Cerebellar nuclear complex (tissue), 1 donor: ENCODE measurements around the gene TLE3.

Experiments used
- DNase-seq, 2 experiments: peaks; one replicate each; lab custom pipeline; 2025; lab: John Stamatoyannopoulos, UW

TLE3 gene

DNA sequence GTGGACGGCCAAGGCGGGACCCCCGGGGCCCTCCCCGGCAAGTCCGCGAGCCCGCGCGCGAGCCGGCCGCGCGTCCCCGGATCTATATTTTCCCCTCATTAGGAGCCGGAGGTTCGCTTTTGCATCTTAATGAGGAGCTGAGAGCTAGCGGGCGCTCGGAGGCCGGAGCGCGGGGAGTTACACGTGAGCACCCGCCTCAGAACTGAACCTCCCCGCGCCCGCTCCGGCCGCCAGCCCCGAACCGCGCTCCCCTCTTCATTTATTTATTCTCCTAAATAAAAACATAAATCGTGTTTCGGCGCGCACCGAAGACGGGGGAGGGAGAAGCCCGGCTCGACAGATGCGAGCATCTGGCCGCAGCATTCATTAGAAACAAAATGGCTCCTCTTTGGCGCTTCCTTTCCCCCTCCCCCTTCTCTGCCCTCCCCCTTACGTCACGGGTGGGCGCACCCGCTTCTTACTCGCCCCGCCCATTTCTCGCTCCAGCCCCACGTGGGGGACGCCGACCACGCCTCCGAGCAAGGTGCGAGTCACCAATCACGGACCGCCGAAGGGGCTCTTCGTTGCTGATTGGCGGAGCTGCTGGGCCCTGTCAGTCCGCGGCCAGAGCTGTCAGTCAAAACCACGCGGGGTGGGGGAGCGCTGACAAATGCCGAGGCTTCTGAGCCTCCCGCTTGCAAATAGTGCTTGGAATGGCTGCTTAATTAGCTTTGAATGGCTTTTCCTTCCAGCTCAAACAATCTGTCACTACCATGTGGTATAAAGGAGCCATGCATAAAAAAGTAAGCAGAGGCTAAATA lies 1.6 kb upstream of the TLE3 start:
- peak; percentile 99 for DNase-seq

DNA sequence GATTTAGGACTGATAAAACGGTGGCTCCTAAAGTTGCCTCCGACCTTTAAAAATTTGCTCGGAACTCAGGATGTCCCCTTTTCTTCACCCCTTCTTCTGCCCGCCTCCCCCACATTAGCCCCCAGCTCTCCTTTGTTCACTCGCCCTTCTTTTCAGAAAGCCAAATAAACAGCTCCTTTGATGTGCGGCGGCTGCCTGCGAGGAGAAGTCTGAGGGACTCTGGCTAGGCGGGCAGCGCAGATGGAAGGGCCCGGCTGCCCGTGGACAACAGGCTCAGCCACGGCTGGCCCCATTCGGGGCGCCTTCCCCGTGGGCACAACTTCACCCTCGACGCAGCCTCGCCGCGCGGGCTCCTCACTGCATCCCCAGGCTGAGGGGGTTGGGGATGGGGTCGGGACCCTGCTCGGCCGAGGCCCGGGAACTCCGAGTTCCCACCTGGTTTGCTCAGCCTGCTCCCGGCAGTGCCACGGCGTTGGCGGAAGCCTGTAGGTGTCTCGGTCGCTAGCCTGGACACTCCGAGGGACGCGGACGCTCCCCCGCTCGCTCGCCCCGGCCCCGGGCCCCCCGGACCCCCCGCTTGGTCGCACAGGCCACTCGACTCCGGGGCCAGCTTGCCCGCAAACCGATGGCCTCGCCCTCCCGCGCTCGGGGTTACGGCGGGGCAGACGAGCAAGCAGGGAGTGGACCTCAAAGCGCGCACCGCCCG lies 897 bp upstream of the TLE3 start:
- DNase-seq, result peak in 1 of 2 experiments; percentile 5

DNA sequence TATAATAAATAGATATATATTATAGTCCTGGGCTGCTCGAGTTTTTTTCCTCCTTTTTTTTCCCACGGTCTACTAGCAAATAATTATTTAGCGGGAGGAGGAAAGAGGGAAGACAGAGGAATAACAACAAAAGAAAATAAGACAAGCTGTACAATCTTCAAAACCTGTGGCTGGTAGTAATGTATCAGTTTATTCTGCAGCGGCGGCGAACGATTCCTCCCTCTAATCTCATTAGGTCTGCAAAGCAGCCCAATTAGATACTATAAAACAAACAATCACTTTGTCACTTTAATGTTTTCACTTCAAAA lies 390 bp upstream of the TLE3 start:
- no peak for DNase-seq

DNA sequence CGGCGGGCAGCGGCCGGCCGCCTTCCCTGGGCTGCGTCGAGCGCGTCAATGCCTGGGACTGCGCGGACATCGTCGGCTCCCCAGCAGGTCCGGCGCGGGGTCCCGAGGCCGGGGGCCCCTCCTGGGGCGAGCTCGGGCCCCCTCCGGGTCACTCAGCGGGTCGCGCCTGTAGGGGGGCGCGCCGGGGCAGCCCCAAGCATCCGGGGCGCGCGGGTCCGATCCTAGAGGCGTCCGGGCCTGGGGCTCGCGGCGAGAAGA lies 725 bp downstream of the TLE3 start:
- no peak for DNase-seq

DNA sequence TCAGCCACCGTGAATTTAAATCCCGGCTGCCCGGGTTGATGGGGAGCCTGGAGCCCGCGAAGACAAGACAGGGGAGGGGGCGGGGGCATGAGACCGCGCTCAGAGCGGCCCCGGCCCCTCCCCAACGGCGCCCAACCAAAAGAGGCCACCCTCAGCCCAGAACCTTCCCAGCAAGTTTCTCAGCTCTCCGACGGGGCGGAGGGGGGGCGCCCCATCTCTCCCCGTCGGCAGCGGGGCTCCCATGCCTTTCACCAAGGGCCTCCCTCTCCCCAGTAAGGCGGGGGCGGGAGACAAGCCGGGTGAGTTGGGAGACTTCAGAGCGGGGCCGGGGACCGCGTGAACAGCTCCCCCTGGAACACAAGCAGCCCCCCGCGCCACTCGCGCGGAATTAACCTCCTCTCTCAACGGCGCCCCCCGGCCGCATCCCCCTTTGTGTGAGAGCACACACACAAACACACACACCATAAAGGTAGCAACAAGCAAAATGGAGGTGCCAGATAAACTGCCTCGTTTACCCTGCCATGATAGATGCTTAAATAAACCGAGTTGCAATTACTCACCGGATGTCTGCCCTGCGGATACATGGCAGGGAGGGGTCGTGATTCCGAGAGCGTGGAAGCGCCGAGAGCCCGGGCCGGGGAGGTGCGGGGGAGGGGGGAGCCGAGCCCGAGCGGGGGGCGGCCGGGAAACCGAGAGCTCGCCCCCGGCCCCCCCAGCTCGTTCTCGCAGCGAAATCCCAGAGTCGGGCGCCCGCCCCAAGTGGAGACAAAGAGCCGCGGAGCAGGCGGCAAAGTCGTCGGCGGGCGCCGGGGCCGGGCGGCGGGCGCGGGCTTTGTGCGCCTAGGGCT lies 1.3 kb downstream of the TLE3 start:
- no peak for DNase-seq

DNA sequence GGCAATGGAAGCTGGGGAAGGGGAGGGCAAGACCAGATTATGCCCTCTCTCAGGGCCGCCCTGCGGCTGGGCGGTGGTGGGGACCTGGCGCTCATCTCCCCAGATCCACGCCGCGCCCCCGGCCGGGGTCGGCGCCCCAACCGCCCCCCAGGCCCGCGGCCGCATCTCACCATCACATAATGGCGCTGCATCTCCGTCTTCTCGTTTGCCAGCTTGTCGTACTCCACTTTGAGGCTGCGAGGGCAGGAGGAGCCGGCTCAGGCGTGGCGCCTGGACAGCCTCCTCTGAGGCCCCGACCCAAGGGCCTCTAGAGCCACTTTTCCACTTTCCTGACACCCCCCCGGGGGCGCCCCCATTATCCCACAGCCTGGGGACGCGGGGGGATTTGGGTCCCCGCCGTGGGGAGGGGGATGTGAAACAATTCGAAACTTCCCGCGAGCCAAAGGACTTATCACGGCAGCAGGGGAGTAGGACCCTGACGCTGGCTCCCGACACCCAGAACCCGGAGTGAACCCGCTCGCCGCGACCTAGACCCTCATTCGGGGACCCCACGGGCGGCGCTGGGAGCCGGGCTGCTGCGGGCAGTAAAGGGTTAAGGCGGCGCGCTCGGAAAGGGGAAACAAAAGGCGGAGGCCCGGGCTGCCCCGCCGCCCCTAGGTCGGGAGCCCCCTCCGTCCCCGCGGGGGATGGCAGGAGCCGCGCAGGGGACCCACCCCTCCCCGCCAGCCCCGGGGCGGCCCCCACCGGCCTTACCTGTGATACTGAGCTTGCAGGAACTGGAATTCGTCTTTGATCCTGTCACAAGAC lies 2.1 kb downstream of the TLE3 start:
- no peak for DNase-seq

DNA sequence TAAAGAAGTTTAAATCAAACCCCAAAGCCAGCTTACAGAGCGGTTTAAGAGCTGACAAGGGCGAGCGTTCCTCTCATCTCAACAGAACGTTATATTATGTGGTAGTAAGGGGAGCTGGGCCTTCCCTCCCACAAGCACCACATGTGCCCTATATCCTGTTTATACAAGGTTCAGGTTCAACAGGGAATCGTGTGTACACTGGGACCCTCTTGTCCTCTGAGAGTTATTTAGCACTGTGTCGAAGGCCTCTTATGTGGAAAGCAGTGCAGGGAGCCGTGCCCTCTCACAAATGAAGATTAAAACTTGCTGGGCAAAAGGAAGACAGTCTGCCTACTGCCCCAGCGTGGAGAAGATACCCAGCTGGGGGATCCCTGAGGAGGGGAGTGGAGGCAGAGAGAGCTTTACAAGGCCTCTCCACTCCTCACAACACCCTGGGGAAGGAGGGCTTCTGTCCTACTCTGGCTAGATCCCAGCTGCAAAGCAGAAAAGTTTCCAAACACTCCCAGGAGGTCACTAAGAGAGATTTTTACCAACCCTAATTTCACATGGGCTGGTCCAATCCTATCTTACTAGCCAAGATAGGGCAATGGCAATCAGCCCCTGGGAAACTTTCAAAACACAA lies 2.9 kb downstream of the TLE3 start:
- no peak for DNase-seq

DNA sequence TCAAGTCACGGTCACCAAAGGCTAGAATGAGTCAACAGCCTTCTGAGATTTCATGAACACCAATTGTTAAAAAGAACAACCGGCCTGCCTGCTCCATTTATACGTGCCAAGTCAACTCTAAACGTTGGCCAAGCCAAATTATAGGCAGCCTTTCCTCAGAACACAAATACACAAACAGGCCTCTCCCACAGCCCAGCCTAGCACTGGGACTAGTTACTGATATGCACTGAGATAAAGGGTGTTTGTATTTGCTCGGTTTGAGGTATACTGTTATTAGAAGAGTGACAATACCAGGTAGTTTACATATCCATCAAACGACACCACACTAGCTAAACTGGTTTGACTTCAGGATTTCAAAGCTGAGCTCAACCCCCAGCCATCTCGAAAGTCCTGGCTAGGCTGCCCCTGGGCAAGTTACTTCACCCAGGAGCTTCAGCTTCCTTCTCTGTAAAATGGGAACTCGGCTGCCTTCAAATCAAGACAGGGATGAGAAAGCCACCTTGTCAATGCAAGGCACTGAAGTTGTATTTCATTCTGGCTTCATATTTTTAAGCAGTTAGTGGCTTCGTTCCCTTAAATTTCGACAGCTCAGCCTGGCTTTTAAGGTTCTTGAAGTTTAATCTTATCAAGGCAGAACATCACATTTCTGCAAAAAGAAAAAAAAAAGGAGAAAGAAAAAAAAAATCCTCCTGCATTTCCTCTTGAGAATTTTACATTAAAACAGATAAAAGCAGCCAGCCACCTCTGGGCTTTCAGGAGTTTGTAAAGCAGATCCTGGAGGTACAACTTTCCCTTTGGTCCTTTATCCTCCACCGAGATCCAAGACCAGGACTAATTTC lies 4.0 kb downstream of the TLE3 start:
- no peak for DNase-seq

DNA sequence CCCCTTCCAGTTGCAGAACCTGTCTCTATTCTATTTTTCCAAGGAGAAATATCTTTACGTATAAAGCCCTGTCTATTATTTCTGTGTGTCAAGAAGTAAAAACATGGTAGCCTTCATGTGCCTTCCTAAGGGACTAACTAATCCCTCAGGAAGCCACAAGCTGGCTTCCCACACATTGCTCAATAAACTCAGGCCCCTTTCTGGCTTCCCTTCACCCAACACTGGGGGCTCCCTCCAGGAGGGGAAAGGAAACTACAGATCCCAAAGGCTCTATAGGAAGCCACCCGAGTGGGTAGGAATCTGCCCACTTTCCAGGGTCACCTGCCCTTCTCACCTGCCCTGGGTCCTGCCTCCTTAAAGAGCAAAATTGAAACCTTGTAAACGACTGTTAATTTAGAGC lies 4.6 kb downstream of the TLE3 start:
- DNase-seq, result no peak

DNA sequence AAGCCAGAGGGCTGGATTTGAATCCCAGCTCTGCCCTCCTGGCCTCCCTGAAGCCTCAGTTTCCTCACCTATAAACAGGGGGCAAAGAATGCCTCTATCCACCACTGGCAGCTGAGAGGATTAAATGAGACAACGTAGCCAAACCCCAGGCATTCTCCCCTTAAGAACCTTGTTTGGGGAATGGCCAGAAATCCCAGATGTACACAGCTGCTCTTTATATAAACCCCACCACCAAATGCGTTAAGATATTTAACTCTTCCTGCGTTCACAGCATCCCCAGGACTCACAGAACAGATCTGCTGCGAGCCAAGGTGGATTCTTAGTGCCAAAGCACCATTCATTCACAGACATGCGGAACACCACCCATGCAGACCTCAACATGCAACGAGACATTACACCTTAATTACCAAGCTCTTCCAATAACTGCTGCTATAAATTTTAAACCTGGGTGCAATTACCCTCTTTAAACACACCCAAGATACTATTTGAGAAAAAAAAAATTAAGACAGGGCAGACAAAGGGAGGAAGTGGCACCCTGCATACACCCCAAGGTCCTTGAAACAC lies 5.2 kb downstream of the TLE3 start:
- DNase-seq, result no peak

DNA sequence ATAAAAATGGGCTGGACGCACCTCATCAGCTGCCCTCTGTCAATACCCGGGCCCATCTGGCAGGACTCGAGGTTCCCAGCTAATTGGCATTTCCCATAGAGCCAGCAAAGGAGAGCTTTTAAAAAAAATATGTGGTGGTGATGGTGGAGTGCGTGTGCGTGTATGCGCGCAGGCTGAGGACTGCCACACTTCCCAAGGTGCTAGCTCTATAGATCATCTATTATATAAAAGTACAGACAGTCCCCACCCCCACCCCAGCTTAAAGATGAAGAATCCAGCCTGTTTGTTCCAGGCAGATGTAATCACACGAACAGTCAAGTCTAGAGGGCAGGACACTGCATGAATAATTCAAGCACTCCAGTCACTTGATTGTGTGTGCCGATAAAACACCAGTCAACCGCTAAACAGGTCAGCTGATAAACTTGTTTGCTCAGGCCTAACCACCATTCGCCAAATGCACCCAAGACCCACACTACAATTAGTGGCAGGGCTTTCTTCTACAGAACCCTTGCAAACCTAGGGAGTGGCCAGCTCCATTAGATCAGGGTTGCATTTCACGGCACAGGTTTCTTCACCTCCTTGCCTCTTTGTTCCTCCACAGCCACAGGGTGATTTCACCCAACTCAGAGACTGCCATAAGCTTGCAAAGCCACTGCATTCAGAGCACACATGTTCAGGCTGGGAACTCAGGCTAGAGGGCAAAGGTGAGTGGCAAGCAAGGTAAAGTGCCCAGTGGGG lies 5.8 kb downstream of the TLE3 start:
- no peak for DNase-seq

DNA sequence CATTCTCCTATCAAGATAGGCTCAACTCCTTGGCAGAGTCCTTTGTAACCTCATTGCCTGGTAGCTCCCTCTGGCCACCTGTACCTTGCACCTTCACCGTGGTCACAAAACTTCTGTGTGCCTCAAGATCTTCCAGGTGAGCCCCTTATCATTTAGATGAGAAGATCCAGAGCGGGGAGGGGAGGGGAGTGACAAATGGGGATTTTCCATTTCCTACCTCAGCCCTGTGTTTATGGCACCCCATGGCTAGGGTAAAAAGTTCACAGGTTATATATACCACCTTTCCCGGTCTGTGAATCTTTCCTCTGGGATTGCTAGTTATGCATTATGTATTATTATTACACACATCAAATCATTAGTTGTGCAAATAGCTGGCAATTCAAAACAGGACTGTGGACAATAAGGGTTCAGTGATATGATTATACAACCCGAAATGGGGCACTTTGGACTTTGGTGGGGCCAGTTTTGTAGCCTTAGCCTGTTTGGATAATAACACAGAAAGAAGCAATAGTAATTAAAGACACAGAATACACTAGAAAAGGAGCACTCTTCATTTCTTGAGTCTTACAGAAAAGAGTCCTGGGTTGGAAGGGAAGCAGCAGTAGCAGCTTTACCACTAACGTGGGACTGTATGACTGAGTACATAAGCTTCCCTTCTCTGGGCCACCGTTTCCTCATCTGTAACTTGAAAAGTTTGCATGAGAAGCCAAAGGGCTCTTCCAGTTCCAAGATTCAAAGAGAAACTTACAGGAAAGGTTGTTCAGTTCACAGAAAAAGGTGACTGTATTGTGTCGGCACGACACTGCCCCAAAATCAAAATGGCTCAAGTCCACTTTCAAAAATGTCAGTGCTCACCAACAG lies 7.1 kb downstream of the TLE3 start:
- no peak for DNase-seq

DNA sequence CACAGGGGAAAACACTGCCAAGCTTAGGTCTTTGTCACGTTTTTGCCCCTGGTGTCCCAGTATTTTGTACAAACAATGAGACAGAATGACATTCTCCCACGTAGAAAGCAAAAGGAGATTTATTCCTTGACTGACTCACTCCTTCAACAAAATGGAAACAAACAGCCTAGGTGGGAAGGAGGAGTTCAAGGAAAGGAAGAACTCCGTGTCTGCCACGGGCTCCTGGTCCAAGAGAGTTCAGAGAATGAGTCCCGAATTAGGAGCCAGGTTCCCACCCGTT lies 8.1 kb downstream of the TLE3 start:
- DNase-seq, result no peak

DNA sequence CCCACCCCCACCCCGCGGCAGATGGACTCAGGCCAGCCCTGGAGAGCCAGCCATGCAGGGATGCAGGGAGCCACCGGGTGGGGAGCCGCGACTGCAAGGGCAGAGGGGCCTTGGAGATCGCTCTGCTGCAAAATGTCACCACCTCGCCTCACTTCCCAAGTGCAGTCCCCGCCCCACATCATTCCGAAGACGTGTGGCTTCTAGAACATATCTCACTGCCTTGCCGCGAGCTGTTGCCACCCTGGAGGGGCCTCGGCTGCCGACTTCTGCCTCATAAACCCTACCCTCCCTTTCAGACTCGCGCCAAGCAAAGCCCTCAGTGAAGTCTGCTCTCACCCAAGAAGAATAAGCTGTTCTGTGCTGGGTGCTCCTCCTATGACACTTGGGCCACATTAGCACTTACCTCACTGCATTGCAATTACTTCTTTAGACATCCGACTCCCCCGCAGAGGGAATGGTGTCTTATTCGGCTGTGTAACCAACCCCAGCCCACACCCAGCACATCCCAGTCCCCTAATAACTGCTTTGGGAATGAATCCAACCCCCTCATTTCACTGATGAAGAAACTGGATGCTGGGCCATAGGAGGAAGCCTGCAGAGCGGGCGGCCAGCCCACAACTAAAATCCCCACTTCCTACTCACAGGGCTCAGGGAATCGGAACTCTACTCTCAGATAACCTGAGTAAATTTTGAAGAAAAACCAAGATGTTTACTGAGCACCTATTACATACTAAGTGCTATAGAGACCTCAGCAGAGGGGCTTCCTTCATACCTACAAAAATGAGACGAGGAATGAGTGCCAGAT lies 8.6 kb downstream of the TLE3 start:
- no peak for DNase-seq

DNA sequence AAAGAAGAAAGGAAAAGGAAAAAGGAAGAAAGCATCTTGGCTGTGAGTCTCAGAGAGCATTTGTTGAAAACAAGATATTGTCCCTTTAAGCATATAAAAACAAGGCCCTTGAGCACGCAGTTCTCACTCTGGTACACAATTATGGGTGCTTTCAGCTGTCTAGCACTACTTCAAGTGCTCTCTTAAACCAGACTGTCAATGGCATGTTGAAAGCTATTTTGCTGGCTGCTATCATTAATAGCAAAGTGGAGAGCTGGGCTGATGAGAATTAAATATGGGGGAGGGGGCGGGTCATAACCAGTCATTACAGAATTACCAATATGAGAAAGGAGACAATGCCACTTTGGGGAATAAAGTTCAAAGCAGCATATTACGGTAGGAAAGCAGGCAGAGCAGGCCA lies 9.3 kb downstream of the TLE3 start:
- DNase-seq, result no peak

DNA sequence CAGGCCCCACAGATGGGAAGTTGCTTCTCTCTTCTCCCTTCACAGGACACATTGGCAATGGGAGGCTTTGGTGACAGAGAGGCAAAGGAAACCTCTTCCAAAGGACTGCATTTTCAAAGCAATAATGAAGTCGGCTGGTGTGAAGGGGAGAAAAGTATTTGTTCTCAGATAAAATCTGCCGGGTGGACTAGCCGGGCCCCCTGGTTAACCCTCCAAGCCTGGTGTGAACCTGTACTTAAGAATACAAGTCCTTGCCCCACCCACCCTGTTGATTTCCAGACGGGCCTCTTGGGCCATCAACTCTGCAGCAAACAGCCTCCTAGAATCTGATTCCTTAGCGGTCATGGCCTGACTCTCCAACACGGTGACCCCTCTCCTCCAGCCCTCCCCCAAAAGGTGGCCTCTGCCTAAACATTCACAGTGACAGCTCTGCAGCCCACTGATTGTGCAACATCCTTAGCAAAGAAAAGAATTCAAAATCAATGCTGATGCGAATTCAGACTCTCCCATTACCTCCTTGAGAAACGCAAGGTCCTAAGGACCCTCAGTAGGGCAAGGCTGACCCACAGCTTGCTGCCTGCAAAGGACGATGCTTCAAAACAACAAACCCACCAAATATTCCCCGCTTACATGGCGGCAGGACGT lies 9.9 kb downstream of the TLE3 start:
- DNase-seq, result no peak

DNA sequence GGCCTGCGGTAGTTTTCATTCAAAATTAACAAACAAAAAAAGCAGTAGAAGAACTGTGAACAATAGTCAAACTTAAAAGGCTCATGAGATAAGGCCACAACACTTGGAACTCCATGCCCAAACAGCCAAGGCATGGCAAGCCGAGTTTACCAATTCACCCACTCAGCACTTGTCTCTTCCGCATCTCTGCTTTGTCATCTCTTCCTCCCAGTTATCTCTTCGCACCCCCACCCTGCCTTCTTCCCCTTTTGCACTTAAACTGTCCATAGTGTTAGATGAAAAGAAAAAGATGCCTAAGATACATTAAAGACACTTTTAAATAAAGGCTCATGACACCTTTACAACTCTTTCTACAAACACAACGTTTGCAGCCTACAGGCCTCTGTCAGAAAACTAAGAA lies 11.1 kb downstream of the TLE3 start:
- no peak for DNase-seq

DNA sequence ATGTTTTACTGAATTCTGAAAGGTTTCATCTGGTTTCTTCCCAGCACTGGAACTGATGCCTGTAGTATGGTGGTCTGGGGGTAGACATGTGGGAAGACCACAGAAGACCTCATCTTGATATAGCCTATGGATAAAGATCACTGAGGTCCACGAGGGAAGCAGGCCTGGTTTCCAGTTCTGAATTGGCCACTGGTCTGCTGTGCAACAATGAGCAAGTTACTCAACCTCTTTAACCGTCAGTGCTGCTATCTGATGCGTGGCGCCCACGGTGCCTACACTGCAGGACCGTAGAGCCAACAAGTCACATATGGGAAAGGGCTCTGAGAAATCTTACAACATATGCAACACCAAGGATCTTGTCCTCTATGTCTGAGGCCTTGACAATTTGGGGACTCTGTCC lies 13.3 kb downstream of the TLE3 start:
- no peak for DNase-seq
